Measurements from ENCODE around the gene NFKB1.

DNA sequence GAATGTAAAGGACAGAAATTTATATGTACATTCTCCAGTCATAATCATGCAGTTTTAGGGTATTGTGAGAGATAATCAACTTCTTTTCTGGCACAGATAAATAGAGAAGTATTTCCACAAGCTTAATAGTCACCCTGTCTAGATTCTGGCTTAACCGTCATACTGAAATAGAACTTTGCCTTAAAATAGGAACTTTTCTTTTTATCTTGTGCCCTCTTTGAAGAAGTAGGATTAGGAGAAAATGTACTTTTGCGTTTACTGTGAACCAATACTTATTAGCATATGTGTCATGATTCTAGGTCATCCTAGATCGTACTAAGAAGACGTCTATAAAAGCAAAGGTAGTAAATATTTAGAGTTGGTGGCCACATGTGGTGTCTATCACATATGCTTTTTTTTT lies 95.4 kb downstream of the NFKB1 start:
- no peak for TF ChIP-seq POLR2AphosphoS5 (IDR thresholded peaks at IDR 0.05; ENCODE audit: low read length)
- TF ChIP-seq POU2F2 (IDR thresholded peaks at IDR 0.05; ENCODE audit: borderline replicate concordance, low read depth, low read length) = no peak
